ENCODE data around the gene RPL19.
A peak's percentile ranks its signal among the peaks of the same experiment; 100 is the strongest.
"Not testable (repeated sequence)": the region's sequence is repeated elsewhere in the genome, so short reads cannot be mapped to it uniquely, and the experiment has no call there.

Gene RPL19

DNA sequence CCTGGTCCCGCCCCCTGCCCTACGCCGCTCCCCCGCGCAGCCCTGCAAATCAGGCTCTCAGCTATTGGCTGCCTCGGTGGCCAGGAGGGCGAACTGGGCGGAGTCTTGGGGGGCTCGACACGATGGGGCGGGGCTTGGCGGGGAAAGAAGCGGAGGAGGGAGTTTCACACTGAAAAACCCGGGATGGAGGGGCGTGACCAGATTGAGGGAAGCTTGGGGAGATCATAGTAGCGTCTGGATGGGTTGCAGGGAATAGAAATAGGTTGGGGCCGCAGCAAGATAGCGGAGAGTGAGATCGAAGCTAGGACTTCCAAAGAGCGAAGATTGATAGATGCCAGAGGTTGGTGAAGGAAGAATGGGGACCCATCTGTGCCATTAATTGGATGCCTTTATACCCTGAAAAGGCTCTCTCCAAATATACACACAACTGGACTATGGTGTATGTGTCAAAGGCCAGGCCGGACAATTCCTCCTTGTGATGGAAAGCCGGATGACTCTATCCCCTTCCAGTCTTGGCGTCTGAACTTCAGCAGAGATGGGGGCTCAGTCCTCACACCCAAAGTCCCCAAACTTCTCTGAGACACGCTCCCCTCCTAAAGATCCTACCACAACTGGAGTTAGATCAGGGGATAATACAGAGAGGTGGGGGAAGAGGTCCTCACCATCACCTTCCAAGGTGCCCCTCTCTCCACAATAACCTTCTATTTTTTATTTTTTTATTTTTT, 26.0 kb downstream of the RPL19 start:
- DNase-seq, result no peak

DNA sequence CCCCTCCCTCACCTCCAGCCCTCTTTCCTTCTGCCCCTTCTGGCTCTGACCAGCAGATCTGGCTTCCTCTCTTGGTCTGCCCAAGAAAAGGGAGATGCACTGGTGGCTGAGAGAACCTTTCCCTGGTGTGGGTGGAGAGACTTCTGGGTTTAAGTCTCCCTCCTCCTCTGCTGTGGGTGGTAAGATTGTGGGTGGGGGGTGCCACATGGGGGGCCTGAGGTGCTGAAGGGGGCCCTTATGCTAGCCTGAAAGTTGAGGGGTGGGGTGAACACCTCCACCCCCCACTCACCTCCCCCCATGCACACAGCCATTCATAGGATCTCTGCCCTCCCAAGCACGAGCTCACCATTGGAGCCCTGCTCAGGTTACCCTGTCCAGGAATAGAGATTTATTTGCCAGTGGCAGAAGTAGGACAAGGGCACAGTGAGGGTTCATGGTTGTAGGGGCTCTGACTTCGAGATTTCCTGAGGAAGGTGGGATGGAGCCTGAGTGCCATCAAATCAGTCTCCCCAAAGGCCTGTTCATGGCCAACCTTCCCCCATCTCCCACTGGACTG, 27.4 kb downstream of the RPL19 start:
- DNase-seq, result no peak

GRCh38 chr17:39229274-39229913, 29.3 kb downstream of the RPL19 start:
- no peak for DNase-seq

DNA sequence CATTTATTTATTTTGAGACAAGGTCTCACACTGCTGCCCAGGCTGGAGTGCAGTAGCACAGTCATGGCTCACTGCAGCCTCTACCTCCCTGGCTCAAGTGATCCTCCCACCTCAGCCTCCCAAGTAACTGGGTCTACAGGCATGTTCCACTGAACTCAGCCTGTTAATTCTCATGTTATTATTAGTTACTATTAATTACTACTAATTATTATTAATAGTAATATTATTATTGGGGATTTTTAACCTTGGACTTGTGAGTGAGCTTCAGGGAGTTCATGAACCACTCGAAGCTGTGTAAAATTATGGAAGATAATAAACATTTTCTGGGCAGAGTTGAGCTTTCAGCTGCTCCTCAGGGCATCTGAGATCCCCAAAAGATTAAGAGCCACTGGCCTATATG, 30.3 kb downstream of the RPL19 start:
- no peak for DNase-seq

GRCh38 chr17:39231091-39231561, 31.0 kb downstream of the RPL19 start:
- DNase-seq, result no peak

DNA sequence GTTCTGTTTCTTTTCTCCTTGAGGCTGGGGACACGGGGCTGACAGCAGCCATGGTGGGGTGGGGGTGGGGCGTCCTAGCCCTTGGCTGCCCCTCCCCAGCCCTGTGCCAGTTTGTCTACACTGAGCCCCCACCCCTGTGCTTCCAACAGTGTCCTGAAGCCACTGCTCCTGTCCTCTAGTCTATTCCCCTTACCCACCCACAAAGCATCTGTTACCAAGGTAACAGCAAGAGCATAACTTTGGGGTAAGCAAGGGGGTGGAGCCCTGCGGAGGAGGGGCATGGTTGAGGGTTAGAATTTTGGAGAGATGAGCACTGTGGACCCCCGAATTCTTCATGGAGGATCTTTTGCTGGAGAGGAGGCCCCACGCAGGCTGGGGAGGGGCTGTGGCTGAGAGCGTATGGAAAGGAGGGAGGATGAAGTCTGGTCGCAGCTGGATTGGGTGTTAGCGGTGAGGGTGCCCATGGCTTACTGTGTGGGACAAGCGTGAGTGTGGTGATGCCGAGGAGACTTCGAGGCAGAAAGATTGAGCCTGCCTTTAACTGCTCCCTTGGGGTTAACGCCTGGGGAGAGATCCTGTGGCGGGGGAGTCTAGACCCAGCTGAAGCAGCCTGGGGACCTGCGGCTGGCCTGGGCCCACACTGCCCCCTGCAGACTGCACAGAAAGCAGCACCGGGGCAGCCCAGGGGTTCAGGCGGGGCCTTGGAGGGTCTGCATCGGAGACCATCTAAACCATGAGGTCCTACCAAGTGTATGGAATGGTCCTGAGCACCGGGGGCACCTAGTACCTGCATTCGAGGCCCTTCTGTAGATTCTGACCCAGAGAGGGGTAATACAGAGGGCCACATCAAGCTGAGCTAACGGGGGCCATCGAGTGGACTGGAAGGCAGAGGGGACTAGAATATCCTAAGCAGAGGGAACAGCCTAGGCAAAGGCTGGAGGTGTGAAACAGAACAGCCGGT, 31.8 kb downstream of the RPL19 start:
- peak; percentile 49 for DNase-seq

DNA sequence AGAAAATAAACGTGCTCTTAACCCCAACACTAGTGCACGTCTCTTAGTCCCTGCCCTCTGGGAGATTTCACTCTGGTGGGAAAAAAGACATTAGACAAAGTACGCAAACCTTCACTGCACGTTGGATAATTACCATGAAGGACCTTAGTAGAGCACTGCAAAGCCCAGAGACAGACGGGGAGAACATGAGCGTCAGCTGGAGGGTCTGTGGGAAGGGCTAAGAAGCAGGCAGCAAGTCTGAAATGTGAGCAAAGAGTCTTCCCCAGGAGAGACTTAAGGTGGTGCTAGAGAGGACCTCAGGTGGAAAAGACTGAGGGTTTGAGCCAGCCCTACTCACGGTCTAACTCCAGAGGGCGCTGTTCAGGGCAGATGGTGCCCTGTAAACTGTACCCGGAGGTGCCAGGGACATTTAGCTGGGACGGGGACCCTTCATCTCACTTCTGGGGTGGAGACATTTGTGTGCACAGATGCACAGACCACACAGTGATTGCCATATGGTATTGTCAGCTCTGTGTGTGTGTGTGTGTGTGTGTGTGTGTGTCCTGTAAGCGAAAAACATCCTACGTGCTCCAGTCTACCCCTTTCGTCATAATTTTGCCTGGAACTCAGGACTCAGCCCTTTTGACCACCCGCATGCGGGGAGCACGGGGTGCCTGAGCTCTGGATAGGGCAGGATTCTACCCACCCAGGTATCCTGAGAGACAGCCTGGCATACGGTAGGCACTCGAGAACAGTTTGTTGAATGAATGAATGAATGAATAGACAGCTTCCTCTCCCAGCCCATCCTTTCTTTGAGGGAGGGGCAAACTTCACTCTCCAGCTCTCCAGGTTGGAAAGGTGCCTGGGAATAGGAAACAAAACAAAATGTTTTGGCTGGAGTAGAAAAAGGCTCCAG, 35.7 kb downstream of the RPL19 start:
- DNase-seq, result peak; percentile 76

DNA sequence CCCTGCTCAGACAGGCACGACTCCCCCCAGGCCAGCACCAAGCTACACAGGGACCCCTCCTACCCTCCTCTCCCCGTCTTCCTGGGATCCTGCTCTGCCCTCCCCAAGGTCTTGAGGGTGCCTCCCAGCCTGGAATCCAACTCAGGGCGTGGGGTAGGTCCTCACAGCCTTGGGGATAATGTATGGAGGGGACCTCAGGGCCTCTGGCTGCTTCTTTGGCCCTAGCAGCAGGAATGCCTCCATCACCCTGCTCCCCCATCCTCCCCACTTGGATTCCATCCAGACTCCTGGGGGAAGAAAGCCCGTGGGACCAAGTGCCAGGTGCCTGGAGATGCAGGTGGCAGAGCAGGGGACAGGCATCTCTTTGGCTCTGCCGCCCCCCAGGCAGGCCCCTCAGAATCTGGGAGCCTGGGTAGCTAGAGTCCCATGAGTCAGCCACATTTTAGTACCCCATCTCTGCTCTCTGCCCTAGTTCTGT, 36.4 kb downstream of the RPL19 start:
- DNase-seq, result no peak

GRCh38 chr17:39236981-39237441, 36.9 kb downstream of the RPL19 start:
- no peak for DNase-seq

- DNase-seq, result no peak
These were observed 37.5 kb downstream of the RPL19 start for GRCh38 chr17:39237586-39237985.

GRCh38 chr17:39238311-39238972, 38.4 kb downstream of the RPL19 start:
- DNase-seq, result peak; percentile 88

DNA sequence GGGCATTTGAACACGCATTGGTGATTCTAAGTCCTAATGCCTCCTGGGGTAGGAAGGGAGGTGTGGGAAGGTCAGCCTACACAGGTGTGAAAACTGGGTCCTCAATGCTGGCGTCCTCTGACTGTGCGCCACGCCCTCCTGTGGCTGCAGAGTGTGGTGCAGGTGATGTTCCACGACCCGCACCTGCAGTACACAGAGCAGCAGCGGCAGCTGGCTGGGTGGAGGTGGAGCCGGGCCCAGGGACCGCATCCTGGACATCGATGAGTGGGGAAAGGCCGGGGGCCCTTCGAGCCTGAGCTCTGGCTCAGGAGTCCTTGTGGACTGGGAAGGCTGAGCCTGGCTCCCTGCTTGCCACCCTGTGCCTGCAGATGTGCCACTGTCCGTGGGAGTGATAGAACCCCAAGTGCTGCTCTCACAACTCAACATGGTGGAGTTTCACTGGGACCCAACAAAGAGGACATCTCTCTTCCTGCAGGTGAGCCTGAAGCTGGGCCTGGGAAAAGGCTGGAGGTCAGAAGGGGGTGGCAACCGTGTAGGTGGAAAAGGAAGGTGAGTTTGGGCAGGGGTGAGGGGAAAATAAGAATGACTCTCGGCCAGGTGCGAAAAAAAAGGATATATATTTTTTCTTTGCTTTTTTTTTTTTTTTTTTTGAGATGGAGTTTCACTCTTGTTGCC, 39.7 kb downstream of the RPL19 start:
- DNase-seq, result peak; percentile 72

- no peak for DNase-seq
These were observed 40.5 kb downstream of the RPL19 start for GRCh38 chr17:39240631-39241030.

- DNase-seq, result no peak
These were observed 43.1 kb downstream of the RPL19 start for GRCh38 chr17:39243155-39243554.

- DNase-seq, result no peak
These were observed 44.0 kb downstream of the RPL19 start for GRCh38 chr17:39244016-39244599.

- peak; percentile 90 for DNase-seq
These were observed 44.8 kb downstream of the RPL19 start for GRCh38 chr17:39244600-39245570.

- DNase-seq, result no peak
These were observed 46.2 kb downstream of the RPL19 start for GRCh38 chr17:39246274-39246673.

- not testable (repeated sequence) for DNase-seq
These were observed 50.0 kb downstream of the RPL19 start for GRCh38 chr17:39250076-39250475.

GRCh38 chr17:39251997-39252396, 51.9 kb downstream of the RPL19 start:
- no peak for DNase-seq
